GM18951 (cell line): Measurements from ENCODE around the gene JAK1.

Experiments
- POLR2A ChIP-seq: IDR thresholded peaks from 4 replicates; pipeline ENCODE4 v1.6.1; 2011; ENCODE audit warnings: mild to moderate bottlenecking; ENCODE audit not compliant: insufficient read length, insufficient read depth; ENCODE audit errors: extremely low read depth
- in situ Hi-C: fragments of 300-500 bp; cut with MboI; formaldehyde crosslinking; loops from one replicate; pipeline ENCODE4 v1.12.0; 2022; ENCODE audit warnings: low sequenced_read_pairs, mixed read lengths, inconsistent platforms; ENCODE audit not compliant: unreplicated experiment

The JAK1 gene

DNA sequence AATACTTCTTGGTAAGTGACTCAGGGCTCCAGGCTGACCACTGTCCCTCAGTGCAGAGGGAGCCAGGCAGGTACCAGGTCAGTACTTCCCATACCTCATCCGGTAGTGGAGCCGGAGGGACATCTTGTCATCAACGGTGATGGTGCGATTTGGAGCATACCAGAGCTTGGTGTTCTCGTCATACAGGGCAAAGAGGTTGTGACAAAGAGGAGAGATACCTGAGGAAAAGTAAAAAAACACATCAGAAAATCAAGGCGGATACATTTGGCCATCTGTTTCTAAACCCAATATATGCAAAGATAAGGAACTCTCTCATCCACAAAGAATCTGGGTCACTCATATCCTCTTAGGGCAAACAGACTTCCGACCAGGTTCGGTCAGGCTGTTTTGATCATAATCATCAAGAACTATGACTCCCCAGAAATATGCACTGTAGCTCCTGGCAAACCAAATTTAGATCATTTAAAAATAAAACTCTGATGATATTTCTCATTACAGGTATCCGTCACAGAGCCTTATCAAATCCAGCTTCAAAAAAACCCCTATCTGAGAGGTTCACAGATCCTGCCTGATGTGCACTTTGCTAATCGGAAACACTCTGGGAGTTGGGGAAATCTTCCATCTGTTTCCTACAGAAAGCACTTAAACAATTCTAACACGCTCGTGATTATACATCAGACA, 87.3 kb downstream of the JAK1 start:
- no peak for TF ChIP-seq POLR2A
- in situ Hi-C loops: no loop called here

DNA sequence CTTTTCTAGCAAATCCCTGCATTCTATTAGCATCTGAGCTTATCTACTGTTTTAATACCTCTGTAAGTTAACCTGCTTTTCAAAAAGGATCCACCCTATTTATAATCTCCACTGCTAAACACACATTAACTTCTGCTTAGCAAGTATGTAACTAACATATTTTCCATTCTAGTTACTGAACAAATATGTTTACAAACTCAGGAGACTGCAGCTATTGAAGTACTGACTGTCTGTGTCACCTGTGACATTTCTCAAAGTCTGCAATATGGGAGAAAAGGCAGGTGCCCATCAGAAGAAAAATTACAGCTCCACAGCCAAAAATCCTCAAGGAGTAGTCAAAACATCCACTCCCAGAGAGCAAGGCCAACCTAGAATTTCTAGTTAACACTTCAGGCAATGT, 88.3 kb downstream of the JAK1 start:
- in situ Hi-C loops: no loop called here
- TF ChIP-seq POLR2A: no peak

DNA sequence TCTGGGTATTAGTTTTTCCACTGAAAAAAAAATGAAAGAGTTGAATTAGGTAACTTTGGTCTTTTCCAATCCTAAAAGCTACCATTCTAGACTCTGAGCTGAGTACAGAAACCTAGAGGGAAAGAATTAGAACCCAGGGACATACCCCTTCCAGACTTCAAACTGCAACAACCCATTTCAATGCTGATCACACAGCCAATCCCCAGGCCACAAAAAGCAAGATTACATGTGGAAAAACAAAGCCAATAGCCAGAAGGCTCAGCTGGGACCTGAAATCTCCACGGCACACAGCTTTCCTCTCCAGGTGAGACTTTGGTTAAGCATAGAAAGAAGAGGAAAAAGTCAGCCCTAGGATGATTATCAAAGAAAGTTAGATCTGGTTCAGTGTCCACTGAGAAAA, 88.8 kb downstream of the JAK1 start:
- TF ChIP-seq POLR2A: no peak

DNA sequence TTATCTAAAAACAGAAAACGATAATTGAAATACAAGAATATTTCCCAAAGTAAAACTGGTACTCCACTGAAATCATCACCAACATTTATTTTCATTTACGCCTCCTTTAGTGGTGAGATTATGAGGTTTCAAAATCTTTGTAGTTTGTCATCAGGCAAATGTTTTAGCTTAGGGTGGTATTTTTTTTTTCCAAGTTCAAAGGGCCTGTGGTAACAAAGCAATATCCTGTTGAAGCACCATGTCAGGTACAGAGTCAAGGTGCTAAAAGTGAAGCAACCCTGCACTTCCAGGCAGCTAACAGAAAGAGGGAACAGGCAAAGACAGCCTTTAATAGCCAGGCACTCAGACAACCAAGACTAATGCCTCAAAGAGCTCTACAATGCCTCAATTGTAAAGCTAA, 89.2 kb downstream of the JAK1 start:
- in situ Hi-C loops: no loop called here
- TF ChIP-seq POLR2A: no peak

More for the DNA sequence above, 88.8 kb downstream of the JAK1 start:
- in situ Hi-C loops: no loop called here

DNA sequence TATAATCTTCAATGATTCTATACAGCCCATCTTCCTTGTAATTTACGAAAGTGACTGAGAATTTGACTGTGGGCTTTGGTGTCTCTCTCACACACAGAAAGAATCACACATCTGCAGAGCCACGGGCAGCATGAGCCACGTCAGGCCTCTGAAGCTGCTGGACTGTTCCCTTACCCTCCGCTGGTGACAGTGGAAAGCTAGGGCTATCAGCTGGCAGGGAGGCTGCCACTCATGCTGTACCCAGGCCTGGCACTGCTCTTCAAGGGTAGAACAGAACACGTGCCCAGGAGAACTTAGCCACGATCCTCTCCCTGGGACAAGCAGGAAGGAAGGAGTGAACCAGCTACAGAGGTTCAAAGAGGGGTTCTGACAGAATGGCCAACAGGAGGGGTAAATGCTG, 90.7 kb downstream of the JAK1 start:
- in situ Hi-C loops: no loop called here
- TF ChIP-seq POLR2A: no peak

DNA sequence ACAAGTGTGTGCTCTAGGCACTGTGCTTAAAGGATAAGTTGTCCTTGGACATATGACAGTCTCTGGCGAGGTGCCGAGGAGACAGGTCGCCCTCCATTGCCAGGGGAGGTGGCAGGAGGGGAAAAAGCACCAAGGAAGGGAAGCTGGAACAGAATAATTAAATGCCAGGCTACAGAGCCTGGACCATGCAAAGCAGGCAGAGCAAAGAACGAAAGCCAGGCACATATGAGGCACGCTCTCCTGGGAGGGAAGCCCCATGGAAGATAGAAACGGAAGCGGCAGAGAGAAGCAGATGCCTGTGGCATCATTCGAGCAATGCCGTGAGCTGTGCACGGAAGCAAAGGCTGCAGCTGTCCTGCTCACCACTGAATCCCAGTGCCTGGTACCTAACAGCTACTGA, 91.2 kb downstream of the JAK1 start:
- in situ Hi-C loops: no loop called here
- no peak for TF ChIP-seq POLR2A

DNA sequence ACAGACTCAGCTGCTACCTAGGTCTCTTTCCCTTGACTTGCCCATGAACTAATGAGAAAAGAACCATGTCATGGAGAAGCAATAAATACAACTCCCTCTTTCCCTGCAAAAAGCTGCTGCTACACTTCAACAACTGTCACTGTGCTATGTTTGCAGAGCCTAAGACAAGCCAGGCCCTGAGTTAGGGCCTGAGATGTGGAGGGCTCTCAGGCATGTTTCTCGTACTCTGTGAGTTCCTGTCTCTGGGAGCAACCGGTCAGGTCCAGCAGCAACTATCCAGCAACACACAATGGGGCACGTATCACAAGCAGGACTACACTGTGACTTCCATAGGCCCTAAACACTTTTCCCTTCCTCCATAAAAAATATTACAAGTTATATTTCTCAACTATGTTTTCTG, 91.7 kb downstream of the JAK1 start:
- TF ChIP-seq POLR2A: no peak
- in situ Hi-C loops: no loop called here

DNA sequence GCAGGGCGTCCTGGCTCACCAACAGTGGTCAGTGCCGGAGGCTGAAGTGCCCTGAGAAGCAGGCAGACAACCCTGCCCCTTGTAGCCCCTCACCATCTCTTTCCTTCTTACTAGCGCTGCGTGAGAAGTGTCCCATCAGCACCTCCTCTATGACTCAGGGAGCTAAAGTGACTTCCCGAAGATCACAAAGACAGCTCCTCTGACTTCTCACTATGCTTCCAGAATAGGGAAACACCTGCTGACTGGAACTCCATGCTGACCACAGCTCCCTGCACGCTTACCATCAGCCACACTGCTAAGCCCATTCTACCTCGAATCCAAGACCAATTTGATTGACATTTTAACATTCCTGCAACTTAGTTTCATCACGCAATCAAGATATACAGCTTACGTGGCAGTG, 92.8 kb downstream of the JAK1 start:
- TF ChIP-seq POLR2A: no peak
- in situ Hi-C loops: no loop called here

DNA sequence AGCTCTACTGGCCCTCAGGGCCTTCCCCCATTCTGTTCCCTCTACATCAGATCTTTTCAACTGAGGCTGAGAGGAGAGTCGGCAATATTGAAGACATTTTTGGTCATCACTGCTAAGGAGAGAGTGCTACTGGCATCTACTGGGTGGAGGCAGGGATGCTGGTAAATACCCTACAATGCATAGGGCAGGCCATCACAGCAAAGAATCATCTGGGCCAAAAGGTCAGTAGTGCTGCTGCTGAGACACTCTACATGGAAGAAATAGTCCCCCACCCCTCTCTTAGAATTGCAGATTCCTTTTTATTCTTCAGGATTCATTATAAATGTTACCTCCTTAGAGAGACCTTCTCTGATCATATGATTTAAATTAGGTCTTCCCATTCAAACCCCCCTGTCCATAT, 94.3 kb downstream of the JAK1 start:
- no peak for TF ChIP-seq POLR2A
- in situ Hi-C loops: no loop called here

DNA sequence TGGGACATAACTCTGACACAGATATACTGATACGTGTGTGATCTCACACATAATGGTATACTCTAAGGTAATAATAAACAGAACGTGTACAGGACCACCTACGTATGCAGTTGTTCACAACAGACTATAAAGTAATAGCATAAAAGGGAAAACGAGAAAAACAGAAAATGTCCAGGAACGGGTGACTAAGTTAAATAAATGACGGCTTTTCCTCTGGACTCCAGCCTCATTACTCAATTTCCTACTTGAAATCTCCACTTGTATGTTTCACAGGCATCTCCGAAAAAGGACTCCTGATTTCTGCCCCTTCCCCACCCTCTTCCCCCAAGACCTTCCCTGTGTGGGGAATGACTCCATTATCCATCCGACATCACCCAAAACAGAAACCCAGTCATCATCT, 95.1 kb downstream of the JAK1 start:
- TF ChIP-seq POLR2A: no peak
- in situ Hi-C loops: no loop called here

DNA sequence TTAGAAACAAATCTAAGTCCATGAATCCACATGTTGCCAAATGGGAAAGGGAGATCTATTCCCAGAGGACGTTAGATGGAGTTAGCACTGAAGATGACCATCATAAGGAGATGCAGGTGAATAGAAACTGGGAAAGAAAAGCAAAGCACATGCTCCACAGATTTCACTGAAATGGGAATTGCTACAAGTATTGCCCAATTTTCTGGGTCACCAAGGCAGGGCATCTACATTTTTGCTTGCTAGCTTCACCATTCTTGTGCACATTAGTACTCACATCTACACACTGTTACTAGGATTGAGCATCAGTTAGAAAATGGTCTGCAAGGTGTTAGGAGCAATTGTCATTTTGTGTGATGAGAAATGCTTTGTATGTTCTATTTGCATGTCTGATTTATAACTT, 99.1 kb downstream of the JAK1 start:
- no peak for TF ChIP-seq POLR2A
- in situ Hi-C loops: no loop called here

DNA sequence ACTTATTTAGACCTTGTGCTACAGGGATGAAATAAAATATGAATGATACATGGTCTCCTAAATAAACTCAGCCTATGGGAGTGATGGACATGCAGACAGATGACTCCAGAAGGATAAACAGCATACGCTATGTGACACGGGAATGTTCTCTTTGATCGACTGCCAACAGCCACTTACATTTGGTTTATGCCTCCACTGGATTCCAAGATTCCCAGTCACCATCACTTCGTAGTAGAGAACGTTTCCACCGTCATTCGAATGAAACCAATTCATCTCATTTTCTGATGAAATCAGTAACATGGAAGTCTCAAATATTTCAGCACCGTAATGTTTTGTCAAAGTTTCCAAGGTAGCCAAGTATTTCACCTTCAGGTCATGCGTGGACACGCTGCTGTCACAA, 99.7 kb downstream of the JAK1 start:
- TF ChIP-seq POLR2A: no peak
- in situ Hi-C loops: no loop called here

DNA sequence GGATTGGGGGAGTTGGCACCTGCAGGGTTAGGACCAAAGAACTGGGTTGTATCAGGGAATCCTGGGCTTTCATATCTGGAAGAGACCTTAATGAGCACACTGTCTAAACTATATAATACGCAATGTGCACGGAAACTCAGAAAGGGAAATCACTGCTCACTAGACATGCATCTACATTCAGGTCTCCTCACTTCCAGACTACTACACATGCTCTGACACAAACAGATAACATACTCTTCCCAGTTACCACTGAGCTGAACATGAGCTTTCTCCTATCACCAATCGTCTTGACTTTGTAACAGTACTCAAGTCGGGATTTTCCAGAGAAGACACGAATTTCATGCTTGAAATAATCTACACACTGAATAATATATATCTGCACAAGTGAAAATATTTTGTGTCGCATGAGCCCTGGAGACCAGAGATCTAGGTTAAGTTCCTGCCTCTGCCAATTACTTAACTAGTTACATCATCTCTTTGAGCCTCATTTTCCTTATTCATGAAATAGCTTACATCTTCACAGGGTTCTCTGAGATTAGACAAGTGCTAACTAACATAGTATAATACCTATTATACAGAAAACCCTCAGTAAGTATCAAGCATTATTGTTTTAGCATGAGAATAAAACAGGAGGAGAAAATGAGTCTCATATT, 101.1 kb downstream of the JAK1 start:
- in situ Hi-C loops: no loop called here
- TF ChIP-seq POLR2A: no peak

DNA sequence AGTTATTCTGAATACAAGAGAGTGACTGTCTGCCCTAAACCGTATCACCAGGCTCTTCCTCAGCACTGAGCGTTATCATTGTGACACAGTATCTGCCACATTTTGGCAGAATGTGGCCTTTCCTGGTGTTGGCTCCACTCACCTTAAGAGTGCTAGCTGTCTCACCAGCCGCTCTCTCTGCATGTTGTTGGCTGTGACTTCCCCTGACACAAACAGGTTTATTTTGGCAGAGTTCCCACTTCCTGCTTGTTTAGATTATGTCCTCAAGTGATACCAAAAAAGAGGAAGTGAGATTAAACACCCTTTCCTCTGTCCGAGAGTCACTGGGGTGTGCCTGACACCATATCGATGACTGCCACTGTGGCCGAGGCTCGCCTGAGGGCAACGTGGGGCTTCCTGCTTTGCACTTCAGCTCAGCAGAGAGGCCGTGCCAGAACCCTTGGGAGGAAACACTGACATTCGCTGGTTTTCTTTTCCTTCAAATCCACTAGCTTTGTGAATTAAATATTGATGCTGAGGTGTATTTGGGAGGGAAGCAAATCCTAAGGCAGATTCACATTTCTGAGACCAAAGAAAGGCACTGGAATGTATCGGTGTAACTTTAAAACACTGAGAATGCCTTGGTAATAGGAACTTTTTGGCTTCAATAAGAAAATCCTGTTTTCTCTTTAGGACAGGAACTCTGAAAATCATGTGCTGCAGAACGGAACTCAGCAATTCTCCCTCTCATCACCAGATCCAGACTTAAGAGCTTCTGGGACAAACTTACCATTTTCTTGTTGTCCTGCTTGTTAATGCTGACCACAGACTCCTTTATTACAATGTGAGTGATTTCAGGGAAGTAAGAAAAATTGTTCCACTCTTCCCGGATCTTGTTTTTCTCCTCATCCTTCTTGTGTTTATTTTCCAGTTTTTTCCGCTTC, 102.1 kb downstream of the JAK1 start:
- no peak for TF ChIP-seq POLR2A
- in situ Hi-C loops: no loop called here

DNA sequence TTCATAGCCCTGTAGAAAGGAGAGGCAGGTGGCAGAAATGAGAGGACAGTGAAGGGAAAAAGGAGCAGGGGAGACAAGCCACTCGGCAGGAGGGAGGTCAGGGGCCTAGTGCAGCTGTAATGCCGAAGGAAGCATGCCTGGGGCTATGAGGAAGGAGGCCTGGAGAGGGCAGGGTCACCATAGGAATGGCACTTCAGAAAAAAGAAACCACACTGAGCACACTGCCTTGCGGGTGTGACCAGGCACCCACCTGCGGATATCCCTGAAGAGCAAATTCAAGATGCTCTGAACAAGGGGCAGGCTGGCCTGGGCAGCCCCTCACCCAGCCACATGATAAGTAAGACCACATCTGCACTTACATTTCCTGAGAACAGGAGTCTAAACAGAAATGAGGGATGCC, 104.7 kb downstream of the JAK1 start:
- in situ Hi-C loops: no loop called here

More for the DNA sequence above, 104.7 kb downstream of the JAK1 start:
- no peak for TF ChIP-seq POLR2A
